NCI-H2196 (cell line): ENCODE results near the gene MYO1F.
"Not testable (repeated sequence)": the region's sequence is repeated elsewhere in the genome, so short reads cannot be mapped to it uniquely, and the experiment has no call there.

Experiments
- DNase-seq: peaks from one replicate; lab custom pipeline; 2025; ENCODE audit not compliant: unreplicated experiment; lab: John Stamatoyannopoulos, UW

The MYO1F gene

DNA sequence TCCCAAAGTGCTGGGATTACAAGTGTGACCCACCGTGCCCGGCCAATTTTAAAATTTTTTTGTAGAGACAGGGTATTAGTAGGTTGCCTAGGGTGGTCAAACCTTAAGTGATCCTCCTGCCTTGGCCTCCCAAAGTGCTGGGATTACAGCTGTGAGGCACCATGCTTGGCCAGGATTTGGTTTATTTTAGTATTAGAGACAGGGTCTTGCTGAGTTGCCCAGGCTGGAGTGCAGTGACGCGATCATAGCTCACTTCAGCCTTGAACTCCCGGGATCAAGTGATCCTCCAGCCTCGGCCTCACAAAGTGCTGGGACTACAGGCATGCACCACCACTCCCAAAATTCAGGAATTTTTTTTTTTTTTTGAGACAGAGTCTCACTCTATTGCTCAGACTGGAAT, 57.9 kb downstream of the MYO1F start:
- DNase-seq = no peak

DNA sequence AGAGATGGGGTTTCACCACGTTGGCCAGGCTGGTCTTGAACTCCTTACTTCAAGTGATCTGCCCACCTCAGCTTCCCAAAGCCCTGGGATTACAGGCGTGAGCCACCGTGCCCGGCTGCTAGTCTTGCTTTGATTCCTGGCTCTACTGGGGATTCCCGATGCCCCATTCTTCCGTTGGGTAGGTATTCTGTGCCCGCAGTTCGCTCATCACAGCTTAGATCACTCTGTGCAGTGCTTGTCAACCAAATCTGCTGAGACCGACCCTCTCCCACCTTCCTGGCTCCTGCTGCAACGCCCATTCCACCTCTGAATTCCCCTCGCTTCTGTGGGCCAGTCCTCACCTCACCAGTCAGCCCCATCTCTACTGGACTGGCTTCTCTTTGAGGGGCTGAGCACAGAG, 58.7 kb downstream of the MYO1F start:
- no peak for DNase-seq

DNA sequence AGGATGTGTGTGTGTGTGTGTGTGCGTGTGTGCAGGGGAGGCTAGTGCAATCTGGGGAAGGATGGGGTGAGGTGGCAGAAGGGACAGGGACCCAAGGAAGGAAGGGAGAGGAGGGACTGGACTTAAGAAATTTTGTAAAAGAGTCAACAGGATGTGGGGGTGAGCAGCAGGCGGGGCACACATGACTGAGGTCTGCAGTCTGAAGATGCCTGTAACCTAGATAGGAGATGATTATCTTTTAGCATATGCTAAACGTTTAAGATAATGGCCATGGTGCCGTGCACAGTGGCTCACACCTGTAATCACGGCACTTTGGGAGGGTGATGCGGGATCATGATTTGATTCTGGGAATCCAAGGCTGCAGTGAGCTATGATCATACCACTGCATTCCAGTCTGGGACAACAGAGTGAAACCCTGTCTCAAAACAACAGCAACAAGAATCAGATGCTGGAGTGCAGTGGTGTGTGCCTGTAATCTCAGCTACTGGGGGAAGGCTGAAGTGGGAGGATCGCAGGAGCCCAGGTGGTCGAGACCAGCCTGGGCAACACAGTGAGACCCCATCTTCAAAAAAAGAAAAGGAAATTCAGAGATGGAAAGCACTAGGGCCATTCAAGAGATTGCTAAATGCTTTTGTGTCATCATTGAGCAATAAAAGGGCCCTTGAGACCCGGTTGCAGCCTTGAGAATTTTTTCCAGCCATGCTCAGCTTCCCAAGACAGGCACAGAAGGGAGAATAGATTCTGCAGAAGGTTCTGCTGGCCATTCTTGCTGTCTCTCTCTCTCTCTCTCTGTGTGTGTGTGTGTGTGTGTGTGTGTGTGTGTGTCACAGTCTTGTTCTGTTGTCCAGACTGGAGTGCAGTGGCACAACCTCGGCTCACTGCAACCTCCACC, 59.4 kb downstream of the MYO1F start:
- no peak for DNase-seq

GRCh38 chr19:8515317-8515716, 61.9 kb downstream of the MYO1F start:
- no peak for DNase-seq

GRCh38 chr19:8514505-8515009, 62.7 kb downstream of the MYO1F start:
- DNase-seq = not testable (repeated sequence)

DNA sequence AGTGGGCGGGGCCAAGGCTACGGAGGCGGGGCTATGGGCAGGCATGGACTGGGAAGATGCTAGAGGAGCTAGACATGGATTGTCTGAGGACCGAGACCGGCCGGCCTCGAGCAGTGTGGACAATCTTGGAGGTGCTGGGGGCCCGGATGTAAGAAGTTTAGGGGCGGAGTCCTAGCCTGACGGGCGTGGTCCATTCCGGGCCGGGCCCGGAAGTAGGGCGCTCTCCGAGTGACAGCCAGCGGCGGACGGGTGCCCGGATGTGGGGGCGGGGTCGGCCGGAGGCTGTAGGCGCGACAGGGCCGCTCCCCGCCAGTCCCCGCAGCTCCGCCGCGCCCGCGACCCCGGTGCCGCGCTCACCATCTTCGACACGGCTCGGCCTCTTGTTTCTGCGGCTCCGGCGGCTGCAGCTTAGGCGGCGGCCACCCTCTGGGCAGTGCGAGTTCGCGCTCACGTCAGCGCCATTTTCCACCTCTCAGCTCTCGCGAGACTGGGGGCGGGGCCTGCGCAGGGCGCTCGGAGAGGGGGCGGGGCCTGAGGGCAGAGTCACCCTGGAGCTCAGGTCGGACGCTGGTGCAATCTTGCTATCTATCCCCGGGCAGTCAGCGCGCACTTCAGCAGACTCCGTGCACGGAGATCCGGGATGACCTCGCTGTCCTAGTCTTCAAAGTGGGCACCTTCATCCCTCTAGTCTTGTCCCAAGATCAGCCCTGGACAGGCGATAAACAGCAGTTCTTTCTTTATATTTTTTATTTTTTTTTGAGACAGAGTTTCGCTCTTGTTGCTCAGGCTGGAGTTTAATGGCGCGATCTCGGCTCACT, 63.3 kb downstream of the MYO1F start, which contains the start of gene ZNF414:
ZNF414 (minus strand) TSS at position 481 of the 818 bp plus-strand sequence; CDS start at position 360, 121 bp downstream.
- peak; percentile 94 for DNase-seq

GRCh38 chr19:8513036-8513686, 64.1 kb downstream of the MYO1F start:
- no peak for DNase-seq

- no peak for DNase-seq
Observed at GRCh38 chr19:8512115-8512967, 64.9 kb downstream of the MYO1F start.

- DNase-seq = no peak
Observed at GRCh38 chr19:8511573-8512101, 65.6 kb downstream of the MYO1F start.

GRCh38 chr19:8510589-8511115, 66.6 kb downstream of the MYO1F start:
- no peak for DNase-seq

DNA sequence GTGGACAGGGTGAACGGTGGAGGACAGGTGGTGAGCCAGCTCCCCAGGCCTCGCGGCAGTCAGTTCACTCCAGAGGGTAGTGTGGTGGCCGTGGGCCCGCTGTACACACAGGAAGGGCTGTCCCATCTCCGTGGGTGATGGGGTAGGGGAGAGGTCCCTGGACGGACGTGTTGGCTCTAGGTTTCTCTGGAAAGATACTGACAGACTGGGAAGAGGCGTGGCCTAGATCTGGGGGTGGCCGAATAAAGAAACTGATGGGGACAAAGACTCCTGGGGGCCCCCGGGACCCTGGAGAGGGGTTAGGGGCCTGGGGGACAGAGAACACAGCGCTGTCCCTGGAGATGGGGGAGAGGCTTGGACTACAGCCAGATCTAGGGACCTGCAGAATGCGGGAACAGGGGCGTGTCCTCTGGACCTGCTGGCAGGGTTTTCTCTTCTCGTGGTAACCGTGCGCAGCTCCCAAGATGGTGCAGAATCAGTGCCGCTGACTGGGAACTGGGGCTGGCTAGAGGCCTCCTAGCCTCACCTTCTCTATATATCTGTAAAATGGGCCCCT, 70.8 kb downstream of the MYO1F start:
- peak; percentile 18 for DNase-seq

GRCh38 chr19:8505680-8506401, 71.4 kb downstream of the MYO1F start:
- peak; percentile 85 for DNase-seq

DNA sequence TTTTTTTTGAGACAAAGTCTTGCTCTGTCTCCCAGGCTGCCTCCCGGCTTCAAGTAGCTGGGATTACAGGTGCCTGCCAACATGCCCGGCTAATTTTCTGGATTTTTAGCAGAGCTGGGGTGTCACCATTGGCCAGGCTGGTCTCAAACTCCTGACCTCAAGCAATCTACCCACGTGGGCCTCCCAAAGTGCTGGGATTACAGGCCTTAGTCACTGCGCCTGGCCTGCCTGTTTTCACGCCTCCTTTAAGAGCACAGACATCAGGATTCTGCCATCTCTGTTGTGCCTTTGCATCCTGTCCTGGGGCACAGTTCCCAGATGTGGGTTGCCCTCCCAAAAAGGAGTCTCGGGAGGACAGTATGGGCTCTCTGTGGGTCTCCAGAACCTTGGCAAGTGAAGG, 72.3 kb downstream of the MYO1F start:
- no peak for DNase-seq

- no peak for DNase-seq
Observed at GRCh38 chr19:8504171-8504570, 73.1 kb downstream of the MYO1F start.

DNA sequence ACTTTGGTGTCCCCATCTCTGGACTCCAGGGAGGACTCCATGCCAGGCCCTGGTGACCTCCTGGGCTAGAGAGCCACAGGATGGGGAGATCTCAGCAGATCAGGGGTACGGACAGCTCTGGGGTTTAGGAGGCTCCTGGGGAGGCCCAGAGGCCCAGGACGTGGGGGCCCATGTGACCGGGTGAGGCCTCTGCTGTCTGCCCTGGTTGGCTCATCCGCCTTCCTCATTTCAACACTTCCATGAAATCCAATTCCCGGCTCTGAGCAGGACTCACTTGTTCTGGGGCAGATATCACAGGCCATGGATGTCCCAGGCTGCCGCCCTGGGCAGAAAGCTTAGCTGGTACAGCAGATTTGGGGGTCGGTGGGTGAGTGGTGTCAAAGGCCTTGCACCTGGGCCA, 73.7 kb downstream of the MYO1F start:
- no peak for DNase-seq

DNA sequence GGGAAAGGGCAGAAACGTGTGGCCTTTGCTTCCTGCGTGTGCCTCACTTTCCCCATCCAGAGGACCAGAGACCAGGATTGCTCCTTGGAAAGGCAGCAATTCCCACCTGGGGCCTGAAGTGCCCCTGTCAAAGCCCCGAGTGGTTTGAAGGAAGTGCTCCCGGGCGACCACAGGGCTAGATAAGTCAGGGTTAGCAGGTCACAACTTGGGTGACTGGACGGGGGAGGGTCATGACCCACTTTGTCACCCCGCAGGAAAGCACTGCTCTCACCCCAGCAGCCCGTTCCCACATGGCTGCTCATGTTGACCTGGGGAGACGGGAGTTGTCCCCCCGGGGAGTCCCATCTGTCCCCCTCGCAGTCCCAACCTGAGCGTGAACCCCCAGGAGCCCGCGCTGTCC, 75.3 kb downstream of the MYO1F start:
- DNase-seq = no peak

DNA sequence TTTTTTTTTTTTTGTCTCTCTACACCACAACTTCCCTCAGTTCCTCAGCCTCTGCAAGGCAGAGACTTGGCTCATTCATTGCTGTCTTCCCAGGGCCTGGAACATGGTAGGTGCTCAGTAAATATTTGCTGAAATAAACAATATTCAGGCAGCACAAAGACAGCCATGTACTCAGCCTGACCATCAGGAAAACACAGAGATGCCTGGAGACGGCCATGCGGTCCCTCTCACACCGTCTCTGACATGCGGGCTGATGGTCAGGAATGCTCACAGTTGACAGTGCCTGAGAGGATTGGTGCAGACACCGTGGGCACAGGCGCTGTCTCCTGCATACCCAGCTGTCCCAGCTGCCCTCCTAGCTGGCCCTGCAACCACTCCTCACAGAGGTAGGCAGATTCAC, 75.7 kb downstream of the MYO1F start:
- DNase-seq = no peak

- no peak for DNase-seq
Observed at GRCh38 chr19:8500158-8500557, 77.1 kb downstream of the MYO1F start.
